ENCODE measurements around the gene GARIN5B. TPM values are rescaled to one million over a fixed set of nuclear protein-coding genes. Genes with fewer than 3 reads are reported as not detected.

Gene GARIN5B
- total and polyA plus RNA-seq, 4 donors: 0.09 TPM; not detected in 3

DNA sequence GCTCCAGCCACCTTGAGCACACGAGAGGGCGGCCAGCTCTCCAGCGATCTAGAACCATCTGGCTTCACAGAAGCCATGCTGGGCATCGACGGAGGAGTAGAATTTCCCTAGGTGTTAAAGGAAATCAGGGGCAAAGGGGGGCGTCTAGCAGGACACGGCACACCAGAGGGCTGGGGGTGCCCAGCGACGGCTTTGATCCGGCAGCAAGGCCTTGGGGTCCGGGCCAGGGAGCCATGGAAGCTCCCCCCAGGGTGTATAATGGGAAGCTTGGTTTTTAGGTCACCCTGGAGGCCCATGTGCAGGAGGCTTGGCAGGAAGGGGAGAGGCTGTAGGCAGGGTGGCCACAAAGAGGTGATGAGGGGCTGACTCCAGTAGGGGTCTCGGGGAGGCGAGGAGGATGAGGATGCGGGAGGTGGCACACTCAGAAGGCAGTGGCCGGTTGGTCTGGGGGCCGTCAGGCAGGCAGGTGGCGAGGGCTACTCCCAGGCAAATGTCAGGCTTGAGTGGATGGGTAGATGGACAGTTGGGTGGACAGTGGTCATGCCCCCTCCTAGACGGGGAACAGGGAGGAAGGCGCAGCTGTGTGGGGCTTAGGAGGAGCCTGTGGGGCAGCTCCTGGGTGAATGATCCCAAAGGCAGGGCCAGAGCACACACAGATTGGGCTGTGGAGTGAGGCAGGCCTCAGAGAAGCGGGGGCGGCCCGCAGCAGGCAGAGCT lies 17.8 kb downstream of the GARIN5B start:
- H3K4me1 ChIP-seq (ENCODE audit: control insufficient read depth in 5 of 5, insufficient read depth in 5 of 5, low read length in 5 of 5): peaks cover 4 to 25% (median 6%) of the 10 kb centered on the region in 5 donors
- no peaks in the 10 kb centered on the region for H3K27me3 ChIP-seq (ENCODE audit: control insufficient read depth in 3 of 3, insufficient read depth in 3 of 3, low read length in 2 of 3)
- no peak overlapping the region for H3K4me3 ChIP-seq
- no peak overlapping the region for H3K27ac ChIP-seq (ENCODE audit: low read depth in 1 of 2, low read length in 1 of 2)
- H3K9ac ChIP-seq (ENCODE audit: insufficient read depth in 1 of 2, low read length in 2 of 2): no peak overlapping the region
- H3K36me3 ChIP-seq (ENCODE audit: control insufficient read depth in 4 of 4, insufficient read depth in 4 of 4, low read length in 4 of 4): peaks cover 0 to 26% (median 6%) of the 10 kb centered on the region in 4 donors
- 92 to 96% methylated on average over 22 of the region's 22 CpGs for WGBS, 2 donors
- TF ChIP-seq, protein P1, sequence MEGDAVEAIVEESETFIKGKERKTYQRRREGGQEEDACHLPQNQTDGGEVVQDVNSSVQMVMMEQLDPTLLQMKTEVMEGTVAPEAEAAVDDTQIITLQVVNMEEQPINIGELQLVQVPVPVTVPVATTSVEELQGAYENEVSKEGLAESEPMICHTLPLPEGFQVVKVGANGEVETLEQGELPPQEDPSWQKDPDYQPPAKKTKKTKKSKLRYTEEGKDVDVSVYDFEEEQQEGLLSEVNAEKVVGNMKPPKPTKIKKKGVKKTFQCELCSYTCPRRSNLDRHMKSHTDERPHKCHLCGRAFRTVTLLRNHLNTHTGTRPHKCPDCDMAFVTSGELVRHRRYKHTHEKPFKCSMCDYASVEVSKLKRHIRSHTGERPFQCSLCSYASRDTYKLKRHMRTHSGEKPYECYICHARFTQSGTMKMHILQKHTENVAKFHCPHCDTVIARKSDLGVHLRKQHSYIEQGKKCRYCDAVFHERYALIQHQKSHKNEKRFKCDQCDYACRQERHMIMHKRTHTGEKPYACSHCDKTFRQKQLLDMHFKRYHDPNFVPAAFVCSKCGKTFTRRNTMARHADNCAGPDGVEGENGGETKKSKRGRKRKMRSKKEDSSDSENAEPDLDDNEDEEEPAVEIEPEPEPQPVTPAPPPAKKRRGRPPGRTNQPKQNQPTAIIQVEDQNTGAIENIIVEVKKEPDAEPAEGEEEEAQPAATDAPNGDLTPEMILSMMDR (IDR thresholded peaks at IDR 0.05; ENCODE audit: control extremely low read depth, extremely low read depth): no peak
- peaks cover 0 to 2% (median 0%) of the 10 kb centered on the region in 4 donors for H3K9me3 ChIP-seq (ENCODE audit: control insufficient read depth in 4 of 4, insufficient read depth in 3 of 4, low read length in 3 of 4)
- ATAC-seq (ENCODE audit: insufficient read depth, low FRiP score) (no peak), DNase-seq (no peak)

DNA sequence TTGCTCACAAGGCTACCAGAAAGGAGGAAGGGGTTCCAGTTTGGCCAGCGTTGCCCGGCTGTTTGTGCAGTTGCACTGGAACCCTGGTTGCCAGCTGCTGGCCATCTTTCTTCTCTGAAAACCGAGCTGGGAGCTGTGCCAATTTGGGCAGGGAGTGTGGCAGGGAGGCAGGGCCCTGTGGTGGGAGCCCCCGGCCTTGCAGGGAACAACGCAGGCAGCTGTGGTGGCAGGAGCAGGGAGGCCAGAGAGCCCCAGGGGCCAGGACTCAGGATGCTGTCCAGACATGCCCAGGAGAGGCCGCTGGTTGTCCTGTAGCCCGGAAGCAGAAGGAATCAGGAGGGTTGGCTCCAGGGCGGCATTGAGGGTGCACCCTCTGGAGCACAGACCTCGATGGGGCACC lies 18.6 kb downstream of the GARIN5B start:
- TF ChIP-seq, protein P1 (IDR thresholded peaks at IDR 0.05; ENCODE audit: control extremely low read depth, extremely low read depth): no peak
- DNase-seq: no peak

DNA sequence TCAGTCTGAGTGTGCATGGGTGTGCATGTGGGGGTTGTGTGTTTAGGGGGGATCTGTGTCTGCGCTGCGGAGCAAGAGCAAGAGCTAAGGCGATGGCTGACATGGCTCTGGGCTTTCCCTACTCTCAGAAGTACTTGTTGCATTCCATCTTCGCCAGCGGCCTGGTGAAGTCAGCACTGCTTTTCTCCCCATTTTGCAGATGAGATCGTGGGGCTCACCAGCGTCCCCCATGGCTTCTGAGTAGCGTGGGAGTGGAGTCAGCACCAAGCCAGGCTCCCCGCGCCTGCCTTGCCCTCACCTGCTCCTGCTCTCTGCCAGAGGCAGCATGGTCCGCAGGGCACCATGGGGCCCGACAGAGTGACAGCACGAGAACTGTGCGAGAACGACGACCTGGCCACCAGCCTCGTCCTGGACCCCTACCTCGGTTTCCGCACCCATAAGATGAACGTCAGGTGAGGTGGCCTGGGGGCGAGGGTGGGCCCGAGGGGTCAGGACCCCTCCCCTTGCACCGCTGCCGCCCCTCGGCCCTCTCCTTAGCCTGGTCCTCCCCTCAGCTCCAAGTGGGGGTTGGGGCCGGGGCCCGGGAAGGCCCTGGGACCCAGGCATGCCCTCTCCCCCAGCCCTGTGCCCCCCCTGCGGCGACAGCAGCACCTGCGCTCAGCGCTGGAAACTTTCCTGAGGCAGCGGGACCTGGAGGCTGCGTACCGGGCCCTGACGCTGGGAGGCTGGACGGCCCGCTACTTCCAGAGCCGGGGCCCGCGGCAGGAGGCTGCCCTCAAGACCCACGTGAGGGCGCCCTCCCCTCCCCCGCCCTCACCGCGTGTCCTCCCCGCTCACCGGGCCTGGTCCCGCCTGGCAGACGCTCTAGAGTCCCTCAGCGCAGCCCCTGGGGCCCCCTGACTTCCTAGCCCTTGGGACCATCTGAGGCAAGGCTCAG lies 21.2 kb downstream of the GARIN5B start:
- Histone ChIP-seq H3K4me1 (ENCODE audit: control insufficient read depth in 5 of 5, insufficient read depth in 5 of 5, low read length in 5 of 5) (peaks cover 6 to 23% (median 9%) of the 10 kb centered on the region in 5 donors), H3K27me3 (ENCODE audit: control insufficient read depth in 3 of 3, insufficient read depth in 3 of 3, low read length in 2 of 3) (no peaks in the 10 kb centered on the region), H3K4me3 (no peak overlapping the region), H3K9ac (ENCODE audit: insufficient read depth in 1 of 2, low read length in 2 of 2) (no peak overlapping the region), H3K36me3 (ENCODE audit: control insufficient read depth in 4 of 4, insufficient read depth in 4 of 4, low read length in 4 of 4) (peaks cover 0 to 22% (median 6%) of the 10 kb centered on the region in 4 donors), H3K9me3 (ENCODE audit: control insufficient read depth in 4 of 4, insufficient read depth in 3 of 4, low read length in 3 of 4) (no peaks in the 10 kb centered on the region), H3K27ac (ENCODE audit: low read depth in 1 of 2, low read length in 1 of 2) (no peak overlapping the region)
- TF ChIP-seq, protein P1 (IDR thresholded peaks at IDR 0.05; ENCODE audit: control extremely low read depth, extremely low read depth): no peak
- WGBS, 2 donors: 89 to 92% methylated on average over 50 of the region's 50 CpGs
- ATAC-seq (ENCODE audit: insufficient read depth, low FRiP score): no peak
- no peak for DNase-seq

More for the DNA sequence above, 18.6 kb downstream of the GARIN5B start:
- H3K36me3 ChIP-seq (ENCODE audit: control insufficient read depth in 4 of 4, insufficient read depth in 4 of 4, low read length in 4 of 4): peaks cover 0 to 26% (median 6%) of the 10 kb centered on the region in 4 donors
- H3K27ac ChIP-seq (ENCODE audit: low read depth in 1 of 2, low read length in 1 of 2): no peak overlapping the region
- H3K4me3 ChIP-seq: no peak overlapping the region
- peaks cover 4 to 28% (median 6%) of the 10 kb centered on the region in 5 donors for H3K4me1 ChIP-seq (ENCODE audit: control insufficient read depth in 5 of 5, insufficient read depth in 5 of 5, low read length in 5 of 5)
- H3K9me3 ChIP-seq (ENCODE audit: control insufficient read depth in 4 of 4, insufficient read depth in 3 of 4, low read length in 3 of 4): no peaks in the 10 kb centered on the region
- no peaks in the 10 kb centered on the region for H3K27me3 ChIP-seq (ENCODE audit: control insufficient read depth in 3 of 3, insufficient read depth in 3 of 3, low read length in 2 of 3)
- WGBS, 2 donors: 83 to 85% methylated on average over 9 of the region's 9 CpGs
- ATAC-seq (ENCODE audit: insufficient read depth, low FRiP score): no peak
- H3K9ac ChIP-seq (ENCODE audit: insufficient read depth in 1 of 2, low read length in 2 of 2): no peak overlapping the region

Data from lung (tissue), 12 donors.